Amniotic epithelial cell (primary cell): ENCODE data around the gene ATG13.
"Not testable (repeated sequence)": the region's sequence is repeated elsewhere in the genome, so short reads cannot be mapped to it uniquely, and the experiment has no call there.

ENCODE experiments used
- DNase-seq: peaks from one replicate; pipeline ENCODE4 v3.0.0-alpha.2; 2010; ENCODE audit warnings: low read depth

Gene ATG13

GRCh38 chr11:46617134-46617971 is at the start of gene ATG13, which contains the start of gene HARBI1:
TSS of gene ATG13 (plus strand) at chr11:46617553. CDS start at chr11:46644292, 26,739 bp downstream.
TSS of gene HARBI1 (minus strand) at chr11:46617227. CDS start at chr11:46616237, 990 bp downstream.
- DNase-seq = peak; percentile 83

- DNase-seq = no peak
These were observed 46.5 kb upstream of the ATG13 start for GRCh38 chr11:46570790-46571398.

GRCh38 chr11:46574656-46575055 is 42.7 kb upstream of the ATG13 start:
- DNase-seq = no peak

GRCh38 chr11:46577058-46577457 is 40.3 kb upstream of the ATG13 start:
- DNase-seq = no peak

GRCh38 chr11:46582588-46582987 is 34.8 kb upstream of the ATG13 start:
- no peak for DNase-seq

- DNase-seq = not testable (repeated sequence)
These were observed 33.8 kb upstream of the ATG13 start for GRCh38 chr11:46583513-46583912.

GRCh38 chr11:46588131-46588530 is 29.2 kb upstream of the ATG13 start:
- DNase-seq = no peak

GRCh38 chr11:46588915-46589314 is 28.4 kb upstream of the ATG13 start:
- DNase-seq = no peak

GRCh38 chr11:46590740-46591605 is 26.4 kb upstream of the ATG13 start:
- DNase-seq = no peak

GRCh38 chr11:46593550-46594373 is 23.6 kb upstream of the ATG13 start, which contains the start of gene AMBRA1:
TSS of gene AMBRA1 (minus strand) at chr11:46594023. CDS start at chr11:46548380, 45,643 bp downstream.
- DNase-seq = peak; percentile 96

GRCh38 chr11:46594374-46594700 is 23.0 kb upstream of the ATG13 start:
- DNase-seq = no peak

- no peak for DNase-seq
These were observed 22.6 kb upstream of the ATG13 start for GRCh38 chr11:46594785-46595184.

GRCh38 chr11:46597155-46597554 is 20.2 kb upstream of the ATG13 start:
- no peak for DNase-seq

GRCh38 chr11:46597609-46598219 is 19.6 kb upstream of the ATG13 start:
- DNase-seq = peak; percentile 85

GRCh38 chr11:46599340-46600193 is 17.8 kb upstream of the ATG13 start:
- DNase-seq = peak; percentile 26

- peak; percentile 36 for DNase-seq
These were observed 17.0 kb upstream of the ATG13 start for GRCh38 chr11:46600194-46600960.

- DNase-seq = no peak
These were observed 16.2 kb upstream of the ATG13 start for GRCh38 chr11:46601129-46601528.

- DNase-seq = no peak
These were observed 13.5 kb upstream of the ATG13 start for GRCh38 chr11:46603704-46604308.

GRCh38 chr11:46604796-46605195 is 12.6 kb upstream of the ATG13 start:
- DNase-seq = no peak
